Hepatocyte (in vitro differentiated cells): ENCODE data around the gene SLC26A3.

Experiments used
- CTCF ChIP-seq: fragments of 200-600 bp; sonication (generic); IDR thresholded peaks from 2 replicates; pipeline ENCODE4 v1.5.1; 2016; ENCODE audit warnings: antibody characterized with exemption, mild to moderate bottlenecking; ENCODE audit not compliant: poor library complexity
- EZH2phosphoT487 ChIP-seq: fragments of 200-600 bp; sonication (generic); IDR thresholded peaks from one replicate; pipeline ENCODE4 v1.6.1; 2018; ENCODE audit warnings: antibody characterized with exemption, mild to moderate bottlenecking, low read depth, moderate library complexity; ENCODE audit not compliant: unreplicated experiment, severe bottlenecking

DNA sequence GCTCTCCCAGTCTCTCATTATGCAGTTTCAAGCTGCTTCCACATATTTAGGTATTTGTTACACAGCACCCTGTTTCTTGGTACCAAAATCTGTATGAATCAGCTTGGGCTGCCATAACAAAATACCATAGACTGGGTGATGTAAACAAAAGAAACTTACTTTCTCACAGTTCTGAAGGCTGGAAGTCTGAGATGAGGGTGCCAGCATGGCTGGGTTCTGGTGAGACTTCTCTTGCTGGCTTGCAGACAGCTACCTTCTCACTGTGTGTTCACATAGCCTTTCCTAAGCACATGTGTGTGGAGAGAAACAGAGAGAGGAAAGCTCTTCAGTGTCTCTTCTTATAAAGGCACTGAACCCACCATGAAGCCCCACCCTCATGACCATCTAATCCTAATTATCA, 74.7 kb downstream of the SLC26A3 start:
- TF ChIP-seq CTCF (no peak), EZH2phosphoT487 (no peak)
